Retina (tissue), 1 donor: Measurements from ENCODE around the gene STPG3.
"Not testable (repeated sequence)": the region's sequence is repeated elsewhere in the genome, so short reads cannot be mapped to it uniquely, and the experiment has no call there.

Experiments
- DNase-seq: peaks from one replicate; pipeline ENCODE4 v3.0.0-alpha.2; 2016

Gene STPG3

DNA sequence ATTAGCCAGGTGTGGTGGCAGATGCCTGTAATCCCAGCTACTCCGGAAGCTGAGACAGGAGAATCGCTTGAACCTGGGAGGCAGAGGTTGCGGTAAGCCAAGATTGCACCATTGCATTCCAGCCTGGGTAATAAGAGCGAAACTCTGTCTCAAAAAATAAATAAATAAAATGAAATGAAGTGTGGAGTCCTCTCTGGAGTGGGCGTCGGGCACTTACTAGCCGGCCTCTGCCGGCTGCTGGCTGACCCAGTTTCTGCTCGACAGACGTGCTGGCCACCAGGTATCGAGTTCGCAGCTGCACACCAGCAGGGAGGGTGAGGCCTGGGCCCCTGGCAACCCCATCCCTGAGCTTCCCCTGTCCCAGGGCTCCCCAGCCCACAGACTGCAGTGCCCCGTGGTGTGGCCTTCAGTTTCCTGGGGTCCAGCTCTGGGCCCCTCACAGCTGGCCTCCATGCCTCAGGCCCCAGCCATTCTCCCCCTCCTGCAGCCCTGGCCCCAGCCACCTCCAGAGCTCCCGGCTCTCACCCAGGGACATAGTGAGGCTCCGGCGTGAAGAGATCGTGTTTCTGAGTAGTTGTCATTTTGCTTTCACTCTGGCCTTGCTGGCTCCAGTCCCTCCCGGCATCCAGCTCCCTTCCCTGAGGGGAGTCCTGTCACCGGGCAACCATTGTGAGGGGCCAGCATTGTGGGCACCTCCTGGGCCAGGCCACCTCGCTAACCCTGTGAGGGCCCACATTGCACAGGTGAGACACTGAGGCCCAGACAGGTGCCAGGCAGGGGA, 3.8 kb upstream of the STPG3 start:
- no peak for DNase-seq

GRCh38 chr9:137247916-137248175, 3.2 kb upstream of the STPG3 start:
- DNase-seq = no peak

GRCh38 chr9:137250329-137251193, 525 bp upstream of the STPG3 start:
- no peak for DNase-seq

GRCh38 chr9:137251490-137252268, 593 bp downstream of the STPG3 start:
- no peak for DNase-seq

- DNase-seq = no peak
These were observed 1.7 kb downstream of the STPG3 start for GRCh38 chr9:137252555-137253506.

DNA sequence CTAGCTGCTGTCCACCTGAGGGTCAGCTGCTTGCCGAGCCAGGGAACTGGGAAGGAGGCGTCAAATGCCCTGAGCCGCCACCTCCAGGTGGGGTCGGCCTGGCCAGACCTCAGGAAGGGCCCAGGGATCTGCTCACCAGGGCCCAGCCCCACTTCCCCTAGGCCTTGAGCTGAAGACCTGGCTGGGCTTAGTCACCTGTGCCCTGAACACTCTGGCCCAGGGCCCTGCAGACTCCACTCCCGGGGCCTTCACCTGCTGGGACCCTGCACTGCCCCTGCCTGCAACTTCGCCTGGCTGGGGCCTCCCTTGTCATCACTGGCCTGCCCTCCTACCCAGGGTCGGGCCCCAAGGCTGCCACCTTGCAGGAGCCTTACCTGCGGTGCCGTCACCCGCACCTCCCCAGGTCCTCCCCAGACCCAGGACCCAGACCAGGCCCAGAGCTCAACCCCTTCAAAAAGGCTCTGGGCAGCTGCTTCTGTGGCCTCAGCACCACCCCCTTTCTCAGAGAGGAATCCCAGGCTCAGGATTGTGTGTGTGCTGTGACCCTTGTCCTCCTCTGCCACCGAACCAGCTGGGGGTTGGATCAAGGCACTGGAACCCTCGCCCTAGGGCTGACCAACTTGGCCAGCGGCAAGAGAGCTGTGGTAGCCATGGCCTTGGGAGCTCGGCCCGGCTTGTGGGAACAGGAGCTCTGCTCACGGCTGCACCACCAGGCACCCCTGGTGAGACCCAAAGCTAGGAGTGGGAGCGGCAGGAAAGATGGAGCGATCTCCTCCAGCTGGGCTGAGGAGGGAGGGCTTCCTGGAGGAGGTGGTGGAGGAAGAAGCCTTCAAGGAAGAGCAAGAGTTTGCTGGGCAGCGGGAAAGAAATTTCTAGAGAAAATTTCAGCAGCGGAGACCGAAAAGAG, 2.9 kb downstream of the STPG3 start:
- DNase-seq = no peak

- peak; percentile 94 for DNase-seq
These were observed 3.8 kb downstream of the STPG3 start, which contains the start of gene NELFB for GRCh38 chr9:137254624-137255447. Gene NELFB (plus strand): TSS chr9:137255327.

DNA sequence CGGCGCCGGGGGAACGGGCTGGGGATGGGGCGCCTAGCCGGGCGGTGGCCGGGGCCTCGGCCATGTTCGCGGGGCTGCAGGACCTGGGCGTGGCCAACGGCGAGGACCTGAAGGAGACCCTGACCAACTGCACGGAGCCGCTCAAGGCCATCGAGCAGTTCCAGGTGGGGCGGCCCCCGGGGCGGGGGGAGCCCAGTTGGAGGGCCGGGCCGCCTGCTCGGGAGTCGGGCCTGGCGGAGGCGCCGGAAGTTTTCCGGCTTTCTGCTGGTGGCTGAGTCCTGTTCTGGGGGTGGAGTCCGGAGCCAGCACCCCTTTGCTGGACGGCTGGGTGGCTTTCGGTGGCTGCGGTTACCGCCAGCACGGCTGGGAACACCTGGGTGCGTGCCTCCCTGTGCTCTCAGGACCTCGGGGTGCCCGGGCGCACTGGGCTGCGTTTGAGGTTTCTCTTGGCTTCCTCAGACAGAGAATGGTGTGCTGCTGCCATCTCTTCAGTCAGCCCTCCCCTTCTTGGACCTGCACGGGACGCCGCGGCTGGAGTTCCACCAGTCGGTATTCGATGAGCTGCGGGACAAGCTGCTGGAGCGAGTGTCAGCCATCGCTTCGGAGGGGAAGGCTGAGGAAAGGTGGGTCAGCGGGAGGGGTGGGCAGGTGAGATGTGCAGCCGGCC, 4.5 kb downstream of the STPG3 start:
- DNase-seq = peak; percentile 58

DNA sequence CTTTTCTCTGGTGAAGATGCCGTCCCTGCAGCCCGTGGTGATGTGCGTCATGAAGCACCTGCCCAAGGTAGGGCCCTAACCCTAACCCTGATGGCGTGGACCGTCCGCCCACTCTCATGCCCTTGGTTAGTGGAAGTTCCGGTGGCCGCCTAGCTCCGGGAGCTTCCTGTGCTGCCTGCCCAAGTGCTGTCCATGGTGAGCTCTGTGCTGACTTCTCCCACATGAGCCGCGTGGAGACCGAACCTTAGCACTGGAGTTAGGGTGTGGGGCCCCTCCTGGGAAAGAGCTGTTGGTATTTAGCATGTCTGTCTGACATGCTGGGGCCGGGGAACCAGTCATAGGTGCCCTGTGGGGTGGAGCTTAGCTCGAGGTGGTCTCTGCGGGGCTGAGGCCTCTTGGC, 5.3 kb downstream of the STPG3 start:
- no peak for DNase-seq

GRCh38 chr9:137256856-137257255, 5.8 kb downstream of the STPG3 start:
- no peak for DNase-seq

DNA sequence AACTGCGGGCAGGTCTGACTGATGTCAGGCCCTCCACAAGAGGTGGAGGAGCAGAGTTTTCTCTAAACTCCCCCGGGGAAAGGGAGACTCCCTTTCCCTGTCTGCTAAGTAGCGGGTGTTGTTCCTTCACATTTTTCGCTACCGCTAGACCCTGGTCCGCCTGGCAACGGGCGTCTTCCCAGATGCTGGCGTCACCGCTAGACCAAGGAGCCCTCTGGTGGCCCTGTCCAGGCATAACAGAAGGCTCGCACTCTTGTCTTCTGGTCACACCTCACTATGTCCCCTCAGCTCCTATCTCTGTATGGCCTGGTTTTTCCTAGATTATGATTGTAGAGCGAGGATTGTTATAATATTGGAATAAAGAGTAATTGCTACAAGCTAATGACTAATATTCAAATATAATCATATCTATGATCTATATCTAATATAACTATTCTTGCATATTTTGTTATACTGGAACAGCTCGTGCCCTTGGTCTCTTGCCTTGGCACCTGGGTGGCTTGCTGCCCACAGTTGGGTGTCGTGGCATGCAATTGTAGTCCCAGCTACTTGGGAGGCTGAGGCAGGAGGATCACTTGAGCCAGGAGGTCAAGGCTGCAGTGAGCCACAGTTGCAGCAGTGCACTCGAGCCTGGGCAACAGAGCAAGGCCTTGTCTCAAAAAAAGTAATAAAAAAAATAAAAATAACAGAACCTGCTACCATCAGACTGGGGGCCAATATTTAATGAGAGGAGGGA, 11.3 kb downstream of the STPG3 start:
- not testable (repeated sequence) for DNase-seq

DNA sequence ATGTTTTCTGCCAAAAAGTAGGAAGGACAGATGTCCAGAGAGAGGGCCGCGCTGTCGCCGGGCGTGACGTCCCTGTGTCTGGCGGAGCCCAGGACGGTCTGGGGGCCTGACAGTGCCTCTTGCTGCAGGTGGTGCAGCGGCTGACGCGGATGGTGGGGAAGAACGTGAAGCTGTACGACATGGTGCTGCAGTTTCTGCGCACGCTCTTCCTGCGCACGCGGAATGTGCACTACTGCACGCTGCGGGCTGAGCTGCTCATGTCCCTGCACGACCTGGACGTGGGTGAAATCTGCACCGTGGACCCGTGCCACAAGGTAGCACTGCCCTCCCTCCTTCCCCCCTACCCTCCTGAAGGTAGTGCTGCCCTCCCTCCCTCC, 11.8 kb downstream of the STPG3 start:
- no peak for DNase-seq

- no peak for DNase-seq
These were observed 12.4 kb downstream of the STPG3 start for GRCh38 chr9:137263506-137263905.

- no peak for DNase-seq
These were observed 13.0 kb downstream of the STPG3 start for GRCh38 chr9:137264067-137264466.

DNA sequence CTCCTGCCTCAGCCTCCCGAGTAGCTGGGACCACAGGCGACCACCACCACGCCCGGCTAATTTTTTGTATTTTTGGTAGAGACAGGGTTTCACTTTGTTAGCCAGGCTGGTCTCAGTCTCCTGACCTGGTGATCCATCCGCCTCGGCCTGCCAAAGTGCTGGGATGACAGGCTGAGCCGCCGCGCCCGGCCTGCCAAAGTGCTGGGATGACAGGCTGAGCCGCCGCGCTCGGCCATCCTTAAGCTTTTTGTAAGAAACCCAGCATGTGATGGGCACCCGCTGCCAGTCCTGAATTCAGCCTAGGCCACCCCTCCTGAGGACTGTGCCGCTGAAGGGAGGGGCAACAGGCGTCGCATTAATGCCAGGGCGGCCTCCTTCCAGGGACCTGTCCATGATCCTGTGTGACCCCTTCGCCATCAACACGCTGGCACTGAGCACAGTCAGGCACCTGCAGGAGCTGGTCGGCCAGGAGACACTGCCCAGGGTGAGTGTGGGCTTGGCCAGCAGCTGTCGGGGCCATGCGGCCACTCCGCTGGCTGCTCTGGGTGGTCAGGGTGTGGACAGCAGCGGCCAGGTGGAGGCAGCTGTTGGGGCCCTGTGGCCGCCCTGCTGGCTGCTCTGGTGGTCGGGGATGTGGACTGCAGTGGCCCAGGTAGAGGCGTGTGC, 14.5 kb downstream of the STPG3 start:
- no peak for DNase-seq

DNA sequence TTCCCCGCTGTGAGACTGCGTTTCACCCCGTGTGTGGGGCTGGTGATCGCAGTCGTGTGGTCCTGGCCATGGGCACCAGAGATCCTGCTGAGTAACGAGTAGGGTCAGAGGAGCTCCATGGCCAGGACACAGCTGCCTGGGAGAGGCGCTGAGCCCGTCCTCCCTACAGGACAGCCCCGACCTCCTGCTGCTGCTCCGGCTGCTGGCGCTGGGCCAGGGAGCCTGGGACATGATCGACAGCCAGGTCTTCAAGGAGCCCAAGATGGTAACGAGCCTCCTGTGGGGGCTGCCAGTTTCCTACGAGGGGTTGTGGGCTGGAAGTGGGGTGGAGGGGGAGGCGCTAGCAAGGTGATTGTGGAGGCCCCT, 15.1 kb downstream of the STPG3 start:
- no peak for DNase-seq

DNA sequence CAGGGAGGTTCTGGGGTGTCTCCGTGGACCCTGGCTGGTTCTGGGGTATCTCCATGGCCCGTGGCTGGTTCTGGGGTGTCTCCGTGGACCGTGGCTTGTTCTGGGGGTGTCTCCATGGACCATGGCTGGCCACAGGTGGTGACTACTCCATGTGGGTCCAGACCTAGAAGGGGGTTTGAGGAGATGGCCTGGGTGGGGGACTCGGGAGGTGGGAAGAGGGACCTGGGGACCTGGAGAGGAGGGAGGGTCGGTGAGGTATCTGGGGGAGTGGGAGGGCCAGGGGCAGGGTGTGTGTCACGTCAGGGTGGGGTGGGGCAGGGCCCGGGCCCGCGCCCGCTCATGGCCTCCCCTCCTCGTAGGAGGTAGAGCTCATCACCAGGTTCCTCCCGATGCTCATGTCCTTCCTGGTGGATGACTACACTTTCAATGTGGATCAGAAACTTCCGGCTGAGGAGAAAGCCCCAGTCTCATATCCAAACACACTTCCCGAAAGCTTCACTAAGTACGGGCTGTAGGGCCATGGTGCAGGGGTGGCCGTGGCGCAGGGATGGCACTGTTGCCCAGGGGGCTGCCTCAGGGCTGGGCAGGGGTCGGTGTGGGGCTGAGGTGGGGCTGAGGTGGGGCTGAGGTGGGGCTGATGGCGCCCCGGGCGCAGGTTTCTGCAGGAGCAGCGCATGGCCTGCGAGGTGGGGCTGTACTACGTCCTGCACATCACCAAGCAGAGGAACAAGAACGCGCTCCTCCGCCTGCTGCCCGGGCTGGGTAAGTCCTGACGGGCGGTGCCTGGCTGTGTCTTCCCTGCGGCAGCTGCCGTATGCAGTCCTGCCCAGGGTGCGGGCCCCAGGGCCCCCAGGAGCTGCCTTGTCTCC, 15.7 kb downstream of the STPG3 start:
- DNase-seq = no peak
